Measurements from ENCODE around the gene RNU7-1. TPM values are rescaled to one million over a fixed set of nuclear protein-coding genes. Genes with fewer than 3 reads are reported as not detected.

Gene RNU7-1
- total and polyA plus RNA-seq, 2 experiments from 2014 or later, result not detected

- TF ChIP-seq CTCF (IDR thresholded peaks at IDR 0.05; ENCODE audit: low read depth, low read length), result no peak
- Histone ChIP-seq H3K4me3 (no peak overlapping the region), H3K36me3 (no peaks in the 10 kb centered on the region), H3K27ac (no peak overlapping the region), H3K27me3 (no peaks in the 10 kb centered on the region), H3K9me3 (ENCODE audit: low read depth) (no peaks in the 10 kb centered on the region), H3K4me1 (ENCODE audit: low read depth) (peaks cover 13% of the 10 kb centered on the region)
- no peak for DNase-seq (ENCODE audit: low read depth in 1 of 2, low spot score in 1 of 2)
Measured at GRCh38 chr12:6959805-6960592, 16.4 kb downstream of the RNU7-1 start.

GRCh38 chr12:6960593-6961277 is 17.1 kb downstream of the RNU7-1 start:
- no peaks in the 10 kb centered on the region for H3K9me3 ChIP-seq (ENCODE audit: low read depth)
- peak in 1 of 2 donors; percentile 51 for DNase-seq (ENCODE audit: low read depth in 1 of 2, low spot score in 1 of 2)
- no peak overlapping the region for H3K4me3 ChIP-seq
- H3K4me1 ChIP-seq (ENCODE audit: low read depth), result peaks cover 13% of the 10 kb centered on the region
- peaks cover 6% of the 10 kb centered on the region for H3K36me3 ChIP-seq
- no peak overlapping the region for H3K27ac ChIP-seq
- H3K27me3 ChIP-seq, result no peaks in the 10 kb centered on the region
- TF ChIP-seq CTCF (IDR thresholded peaks at IDR 0.05; ENCODE audit: low read depth, low read length), result peak; percentile 25

GRCh38 chr12:6961278-6961694 is 17.7 kb downstream of the RNU7-1 start:
- peaks cover 13% of the 10 kb centered on the region for H3K4me1 ChIP-seq (ENCODE audit: low read depth)
- H3K27me3 ChIP-seq, result no peaks in the 10 kb centered on the region
- H3K4me3 ChIP-seq, result no peak overlapping the region
- no peaks in the 10 kb centered on the region for H3K9me3 ChIP-seq (ENCODE audit: low read depth)
- peaks cover 11% of the 10 kb centered on the region for H3K36me3 ChIP-seq
- no peak overlapping the region for H3K27ac ChIP-seq
- no peak for TF ChIP-seq CTCF (IDR thresholded peaks at IDR 0.05; ENCODE audit: low read depth, low read length)
- peak in 1 of 2 donors; percentile 62 for DNase-seq (ENCODE audit: low read depth in 1 of 2, low spot score in 1 of 2)

DNA sequence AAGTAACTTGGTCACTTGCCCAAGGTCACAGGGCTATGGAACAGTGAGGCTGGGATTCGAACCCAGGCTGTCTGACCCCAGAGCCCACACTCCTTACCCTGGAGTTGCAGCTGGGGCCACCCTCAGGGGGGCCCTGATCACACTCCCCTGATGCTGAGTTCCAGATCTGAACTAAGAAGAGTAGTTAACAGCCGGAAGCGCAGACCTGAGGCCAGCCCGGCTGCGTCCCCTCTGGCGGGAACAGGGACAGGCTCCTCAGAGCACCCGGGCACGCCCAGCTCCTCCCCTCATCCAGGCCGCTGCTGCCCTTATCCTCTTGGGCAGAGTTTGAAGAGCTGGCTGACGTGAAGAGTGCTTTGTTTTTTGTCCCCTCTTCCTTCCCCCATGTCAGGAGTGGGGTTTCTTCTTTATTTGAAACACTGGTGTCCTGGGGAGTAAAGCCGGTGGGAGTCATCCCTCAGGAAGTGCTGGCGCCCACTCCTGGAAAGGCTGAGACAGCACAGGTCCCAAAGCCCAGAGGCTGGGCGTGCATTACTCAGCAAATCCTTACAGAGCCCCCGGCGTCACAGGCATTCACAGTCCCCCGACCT is 18.2 kb downstream of the RNU7-1 start:
- H3K4me1 ChIP-seq (ENCODE audit: low read depth), result peaks cover 13% of the 10 kb centered on the region
- TF ChIP-seq CTCF (IDR thresholded peaks at IDR 0.05; ENCODE audit: low read depth, low read length), result peak; percentile 71

GRCh38 chr12:6962285-6963015 is 18.8 kb downstream of the RNU7-1 start:
- H3K36me3 ChIP-seq, result peaks cover 22% of the 10 kb centered on the region
- DNase-seq (ENCODE audit: low read depth in 1 of 2, low spot score in 1 of 2), result peak in 1 of 2 donors; percentile 9
- H3K4me1 ChIP-seq (ENCODE audit: low read depth), result peaks cover 13% of the 10 kb centered on the region
- no peak for TF ChIP-seq CTCF (IDR thresholded peaks at IDR 0.05; ENCODE audit: low read depth, low read length)
- peak overlapping the region; percentile 48 for H3K27ac ChIP-seq
- no peaks in the 10 kb centered on the region for H3K9me3 ChIP-seq (ENCODE audit: low read depth)
- H3K4me3 ChIP-seq, result no peak overlapping the region
- no peaks in the 10 kb centered on the region for H3K27me3 ChIP-seq

More for the DNA sequence above, 18.2 kb downstream of the RNU7-1 start:
- Histone ChIP-seq H3K27ac (peak overlapping the region; percentile 48), H3K4me3 (no peak overlapping the region), H3K9me3 (ENCODE audit: low read depth) (no peaks in the 10 kb centered on the region), H3K27me3 (no peaks in the 10 kb centered on the region), H3K36me3 (peaks cover 16% of the 10 kb centered on the region)
- peak; percentile 81 to 83 for DNase-seq (ENCODE audit: low read depth in 1 of 2, low spot score in 1 of 2)
